Suprapubic skin (tissue), 4 donors: Measurements from ENCODE around the gene SPRN. TPM values are rescaled to one million over a fixed set of nuclear protein-coding genes. Genes with fewer than 3 reads are reported as not detected.
A peak's percentile ranks its signal among the peaks of the same experiment; 100 is the strongest.

Experiments
- DNase-seq, 2 donors: peaks; one replicate each; pipeline ENCODE4 v3.0.0-alpha.2; 2019; ENCODE audit warnings: low spot score in 2 of 2
- H3K27ac ChIP-seq: fragments of 200-600 bp; sonication (generic); one replicate; pipeline ENCODE4 v1.5.1; 2019
- H3K27me3 ChIP-seq: fragments of 200-600 bp; sonication (generic); one replicate; pipeline ENCODE4 v1.5.1; 2019
- H3K36me3 ChIP-seq: fragments of 200-600 bp; sonication (generic); one replicate; pipeline ENCODE4 v1.5.1; 2019
- H3K4me1 ChIP-seq: fragments of 200-600 bp; sonication (generic); one replicate; pipeline ENCODE4 v1.5.1; 2019
- H3K4me3 ChIP-seq: fragments of 200-600 bp; sonication (generic); one replicate; pipeline ENCODE4 v1.5.1; 2019; ENCODE audit warnings: mild to moderate bottlenecking
- H3K9me3 ChIP-seq: fragments of 200-600 bp; sonication (generic); one replicate; pipeline ENCODE4 v1.5.1; 2019
- EP300 ChIP-seq: sonication (generic); formaldehyde crosslinking; IDR thresholded peaks from one replicate; pipeline ENCODE4 v1.6.1; 2017; ENCODE audit warnings: antibody characterized with exemption
- POLR2A ChIP-seq, 2 donors: fragments of 450-650 bp; IDR thresholded peaks; one replicate each; pipeline ENCODE4 v1.6.1; 2017; ENCODE audit warnings: antibody characterized with exemption in 2 of 2, mild to moderate bottlenecking in 2 of 2, moderate library complexity in 2 of 2
- POLR2AphosphoS5 ChIP-seq, 3 donors: sonication (generic); formaldehyde crosslinking; IDR thresholded peaks; one replicate each; pipeline ENCODE4 v1.6.1; 2017; ENCODE audit warnings: antibody characterized with exemption in 3 of 3
- WGBS: methylation state at CpG from one replicate; pipeline ENCODE4 v1.1.5; 2018; 5-methylcytosine and 5-hydroxymethylcytosine counted together
- total RNA-seq, 4 donors: library from RNA; depleted of rRNA; stranded (reverse); fragments of >200 nt; gene quantifications; one replicate each; pipeline ENCODE4 v1.1.0, GENCODE V29; 2016
- TF ChIP-seq, protein P1 (sequence below), 2 donors: fragments of 200-600 bp in 1 of 2; fragments of 450-650 bp in 1 of 2; sonication (generic) in 1 of 2; IDR thresholded peaks; one replicate each; pipeline ENCODE4 v1.5.1; 2016 to 2019; ENCODE audit warnings: antibody characterized with exemption in 2 of 2, mild to moderate bottlenecking in 1 of 2, moderate library complexity in 1 of 2

Gene SPRN
- total RNA-seq, 4 donors from 2014 or later = 0.23 to 0.56 TPM; not detected in 2

DNA sequence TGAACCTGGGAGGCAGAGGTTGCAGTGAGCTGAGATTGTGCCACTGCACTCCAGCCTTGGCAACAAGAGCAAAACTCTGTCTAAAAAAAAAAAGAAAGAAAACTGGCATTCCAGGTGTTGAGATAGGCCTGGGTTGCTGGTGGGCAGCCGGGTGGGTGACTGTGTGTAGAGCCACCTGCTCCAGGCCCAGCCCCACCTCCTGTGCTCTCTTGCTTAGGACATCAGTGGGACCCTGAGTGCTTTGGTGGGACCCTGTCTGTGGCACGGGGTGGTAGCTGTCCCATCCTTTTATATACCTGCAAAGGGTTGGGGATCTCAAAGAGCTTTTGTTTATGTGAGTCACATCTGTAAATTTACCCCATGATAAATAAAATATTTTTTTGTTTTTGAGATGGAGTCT, 39.2 kb downstream of the SPRN start:
- no peaks in the 10 kb centered on the region for H3K27me3 ChIP-seq
- DNase-seq = peak in 1 of 2 donors; percentile 40

GRCh38 chr10:133384071-133384470, 40.4 kb downstream of the SPRN start:
- DNase-seq = peak in 1 of 2 donors; percentile 51
- H3K27me3 ChIP-seq = no peaks in the 10 kb centered on the region
- 94% methylated on average over 4 of the region's 13 CpGs for WGBS
- no peak overlapping the region for H3K27ac ChIP-seq
- H3K36me3 ChIP-seq = peaks cover 9% of the 10 kb centered on the region
- no peaks in the 10 kb centered on the region for H3K9me3 ChIP-seq
- peaks cover 12% of the 10 kb centered on the region for H3K4me1 ChIP-seq
- no peak overlapping the region for H3K4me3 ChIP-seq
- TF ChIP-seq EP300 (no peak), POLR2A (IDR thresholded peaks at IDR 0.05) (no peak), POLR2AphosphoS5 (IDR thresholded peaks at IDR 0.05) (no peak)
- TF ChIP-seq, protein P1, sequence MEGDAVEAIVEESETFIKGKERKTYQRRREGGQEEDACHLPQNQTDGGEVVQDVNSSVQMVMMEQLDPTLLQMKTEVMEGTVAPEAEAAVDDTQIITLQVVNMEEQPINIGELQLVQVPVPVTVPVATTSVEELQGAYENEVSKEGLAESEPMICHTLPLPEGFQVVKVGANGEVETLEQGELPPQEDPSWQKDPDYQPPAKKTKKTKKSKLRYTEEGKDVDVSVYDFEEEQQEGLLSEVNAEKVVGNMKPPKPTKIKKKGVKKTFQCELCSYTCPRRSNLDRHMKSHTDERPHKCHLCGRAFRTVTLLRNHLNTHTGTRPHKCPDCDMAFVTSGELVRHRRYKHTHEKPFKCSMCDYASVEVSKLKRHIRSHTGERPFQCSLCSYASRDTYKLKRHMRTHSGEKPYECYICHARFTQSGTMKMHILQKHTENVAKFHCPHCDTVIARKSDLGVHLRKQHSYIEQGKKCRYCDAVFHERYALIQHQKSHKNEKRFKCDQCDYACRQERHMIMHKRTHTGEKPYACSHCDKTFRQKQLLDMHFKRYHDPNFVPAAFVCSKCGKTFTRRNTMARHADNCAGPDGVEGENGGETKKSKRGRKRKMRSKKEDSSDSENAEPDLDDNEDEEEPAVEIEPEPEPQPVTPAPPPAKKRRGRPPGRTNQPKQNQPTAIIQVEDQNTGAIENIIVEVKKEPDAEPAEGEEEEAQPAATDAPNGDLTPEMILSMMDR (IDR thresholded peaks at IDR 0.05) = no peak

More for the DNA sequence above, 39.2 kb downstream of the SPRN start:
- H3K27ac ChIP-seq = no peak overlapping the region
- WGBS = 94% methylated on average over 2 of the region's 2 CpGs
- TF ChIP-seq, protein P1 (IDR thresholded peaks at IDR 0.05) = no peak
- TF ChIP-seq POLR2A (IDR thresholded peaks at IDR 0.05) (no peak), EP300 (no peak), POLR2AphosphoS5 (IDR thresholded peaks at IDR 0.05) (no peak)
- no peaks in the 10 kb centered on the region for H3K9me3 ChIP-seq
- peaks cover 12% of the 10 kb centered on the region for H3K36me3 ChIP-seq
- H3K4me3 ChIP-seq = no peak overlapping the region
- peaks cover 2% of the 10 kb centered on the region for H3K4me1 ChIP-seq

DNA sequence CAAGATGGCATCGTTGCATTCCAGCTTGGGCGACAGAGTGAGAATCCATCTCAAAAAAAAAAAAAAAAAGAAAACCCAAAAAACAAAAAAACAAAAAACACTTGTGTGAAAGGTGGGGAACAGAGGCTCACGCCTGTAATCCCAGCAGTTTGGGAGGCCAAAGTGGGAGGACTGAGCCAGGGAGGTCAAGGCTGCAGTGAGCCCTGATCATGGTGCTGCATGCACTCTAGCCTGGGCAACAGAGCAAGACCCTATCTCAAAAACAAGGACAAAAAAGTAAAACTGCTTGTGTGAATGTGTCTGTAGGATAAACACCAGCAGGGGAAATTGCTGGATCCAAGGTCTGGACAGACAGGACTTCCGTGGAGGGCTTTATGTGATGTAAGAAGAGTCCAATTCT, 40.9 kb downstream of the SPRN start:
- 100% methylated on average over 4 of the region's 4 CpGs for WGBS
- H3K27ac ChIP-seq = no peak overlapping the region
- no peaks in the 10 kb centered on the region for H3K9me3 ChIP-seq
- DNase-seq = no peak
- peaks cover 8% of the 10 kb centered on the region for H3K36me3 ChIP-seq
- no peak overlapping the region for H3K4me3 ChIP-seq
- TF ChIP-seq POLR2A (IDR thresholded peaks at IDR 0.05) (no peak), POLR2AphosphoS5 (IDR thresholded peaks at IDR 0.05) (no peak), EP300 (no peak)
- TF ChIP-seq, protein P1 (IDR thresholded peaks at IDR 0.05) = no peak
- H3K4me1 ChIP-seq = peaks cover 12% of the 10 kb centered on the region
- H3K27me3 ChIP-seq = no peaks in the 10 kb centered on the region

DNA sequence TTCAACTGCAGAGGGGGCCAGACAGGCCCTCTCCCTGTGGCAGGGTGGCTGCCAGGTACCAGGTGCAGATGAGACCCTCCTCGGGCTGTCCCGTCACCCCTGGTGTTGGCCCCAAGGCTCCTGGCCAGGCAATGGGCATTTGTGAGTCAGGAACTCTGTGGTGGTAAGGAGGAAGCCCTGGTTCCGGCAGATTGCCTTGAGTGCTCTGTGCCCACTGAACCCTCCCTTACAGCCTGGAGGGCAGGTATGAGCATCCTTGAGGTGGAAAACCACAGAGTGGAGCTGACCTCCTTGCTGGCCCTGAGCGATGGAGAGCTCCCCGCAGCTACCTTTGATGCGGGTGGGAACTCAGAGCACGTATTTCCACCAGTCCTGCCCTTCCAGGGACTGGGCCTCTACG, 43.4 kb downstream of the SPRN start:
- Histone ChIP-seq H3K27ac (no peak overlapping the region), H3K4me3 (no peak overlapping the region), H3K4me1 (peaks cover 20% of the 10 kb centered on the region), H3K27me3 (no peaks in the 10 kb centered on the region), H3K36me3 (peaks cover 8% of the 10 kb centered on the region), H3K9me3 (no peaks in the 10 kb centered on the region)
- TF ChIP-seq POLR2A (IDR thresholded peaks at IDR 0.05) (no peak), POLR2AphosphoS5 (IDR thresholded peaks at IDR 0.05) (no peak), EP300 (no peak)
- TF ChIP-seq, protein P1 (IDR thresholded peaks at IDR 0.05) = no peak
- 83% methylated on average over 8 of the region's 8 CpGs for WGBS
- DNase-seq = no peak

DNA sequence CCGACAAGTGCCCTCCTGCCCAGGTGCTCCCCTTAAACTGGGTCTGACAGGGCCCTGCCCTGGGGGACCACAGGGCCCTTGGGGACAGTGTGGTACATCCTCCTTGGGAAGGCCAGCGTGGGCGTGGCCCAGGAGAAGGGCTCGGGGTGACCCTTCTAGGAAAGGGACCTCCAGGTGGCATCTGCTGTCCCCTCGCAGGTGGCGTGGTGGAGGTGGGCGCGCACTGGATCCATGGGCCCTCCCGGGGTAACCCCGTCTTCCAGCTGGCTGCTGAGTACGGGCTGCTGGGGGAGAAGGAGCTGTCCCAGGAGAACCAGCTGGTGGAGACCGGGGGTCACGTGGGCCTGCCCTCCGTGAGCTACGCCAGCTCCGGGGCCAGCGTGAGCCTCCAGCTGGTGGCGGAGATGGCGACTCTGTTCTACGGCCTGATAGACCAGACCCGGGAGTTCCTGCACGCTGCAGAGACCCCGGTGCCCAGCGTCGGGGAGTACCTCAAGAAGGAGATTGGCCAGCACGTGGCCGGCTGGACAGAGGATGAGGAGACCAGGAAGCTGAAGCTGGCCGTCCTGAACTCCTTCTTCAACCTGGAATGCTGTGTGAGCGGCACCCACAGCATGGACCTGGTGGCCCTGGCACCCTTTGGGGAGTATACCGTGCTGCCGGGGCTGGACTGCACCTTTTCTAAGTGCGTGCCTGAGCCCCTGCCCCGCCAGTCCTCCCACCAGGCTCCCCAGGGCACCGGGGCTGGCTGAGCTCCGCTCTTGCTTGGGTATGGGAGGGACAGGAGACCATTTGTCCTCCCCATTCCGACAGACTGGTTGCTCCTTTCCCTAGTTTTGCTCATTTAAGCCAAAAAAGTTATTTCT, 44.4 kb downstream of the SPRN start:
- H3K27ac ChIP-seq = peak overlapping the region; percentile 77
- TF ChIP-seq POLR2AphosphoS5 (IDR thresholded peaks at IDR 0.05) (no peak), EP300 (no peak), POLR2A (IDR thresholded peaks at IDR 0.05) (no peak)
- TF ChIP-seq, protein P1 (IDR thresholded peaks at IDR 0.05) = no peak
- no peaks in the 10 kb centered on the region for H3K9me3 ChIP-seq
- WGBS = 88% methylated on average over 30 of the region's 36 CpGs
- DNase-seq = no peak
- no peaks in the 10 kb centered on the region for H3K27me3 ChIP-seq
- H3K4me1 ChIP-seq = peaks cover 20% of the 10 kb centered on the region
- peaks cover 8% of the 10 kb centered on the region for H3K36me3 ChIP-seq
- peak overlapping the region; percentile 92 for H3K4me3 ChIP-seq
